ENCODE results near the gene VSIG1. TPM values are rescaled to one million over a fixed set of nuclear protein-coding genes. Genes with fewer than 3 reads are reported as not detected.

VSIG1 gene
- total and polyA plus RNA-seq, 2 of the 8 experiments (the other 6 are each of a cell fraction or from before 2014, with no cell fraction given): 2.2 to 2.9 TPM

DNA sequence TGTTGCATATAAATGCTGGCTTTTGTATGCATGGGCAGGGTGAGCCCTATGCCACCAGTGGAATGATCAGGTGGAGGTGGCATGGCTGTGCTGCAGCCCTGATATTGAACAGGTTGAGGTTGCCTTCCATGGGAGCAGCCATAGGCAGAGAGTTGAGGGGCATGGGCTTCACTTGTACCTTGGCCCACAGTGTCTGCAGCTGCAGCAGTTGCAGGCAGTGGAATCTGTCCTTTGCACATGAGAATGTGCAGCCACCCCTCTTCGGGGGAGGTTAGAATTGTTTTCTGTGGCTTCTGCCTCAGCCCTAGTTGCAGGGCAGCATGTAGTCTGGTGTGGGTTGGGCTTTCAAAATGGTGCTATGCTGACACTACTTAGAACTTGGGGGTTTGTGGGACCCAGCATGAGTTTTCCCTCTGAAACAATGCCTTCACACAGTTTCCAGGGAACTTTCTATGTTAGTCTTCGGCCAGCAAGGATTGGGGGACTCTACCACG, 25.4 kb upstream of the VSIG1 start (continued):
- no peak for TF ChIP-seq HDAC6 (IDR thresholded peaks at IDR 0.05; ENCODE audit: low read depth, low read length)
- TF ChIP-seq NRF1 (IDR thresholded peaks at IDR 0.05; ENCODE audit: low read depth, low read length): no peak
- no peak for TF ChIP-seq USF2 (IDR thresholded peaks at IDR 0.05; ENCODE audit: low read length)
- no peak for TF ChIP-seq POU5F1 (IDR thresholded peaks at IDR 0.05; ENCODE audit: low read depth, low read length)
- no peak for TF ChIP-seq RXRA (IDR thresholded peaks at IDR 0.05; ENCODE audit: insufficient read depth, low read depth, low read length)
- no peak for TF ChIP-seq SP4 (IDR thresholded peaks at IDR 0.05; ENCODE audit: low read length)
